ENCODE data around the gene LYRM1.
"Not testable (repeated sequence)": the region's sequence is repeated elsewhere in the genome, so short reads cannot be mapped to it uniquely, and the experiment has no call there.

The LYRM1 gene

DNA sequence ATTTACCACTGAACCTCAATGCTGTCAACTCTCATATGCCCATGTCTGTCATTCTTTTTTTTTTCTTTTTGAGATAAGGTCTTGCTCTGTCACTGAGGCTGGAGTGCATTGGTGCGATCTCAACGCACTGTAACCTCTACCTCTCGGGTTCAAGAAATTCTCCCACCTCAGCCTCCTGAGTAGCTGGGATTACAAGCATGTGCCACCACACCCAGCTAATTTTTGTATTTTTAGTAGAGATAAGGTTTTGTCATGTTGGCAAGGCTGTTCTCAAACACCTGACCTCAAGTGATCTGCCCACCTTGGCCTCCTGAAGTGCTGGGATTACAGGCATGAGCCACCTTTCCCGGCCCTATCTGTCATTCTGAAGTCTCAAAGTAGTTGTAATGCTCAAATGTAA lies 72.6 kb downstream of the LYRM1 start:
- not testable (repeated sequence) for DNase-seq (ENCODE audit: low read depth in 1 of 2, low spot score in 1 of 2)
